ENCODE results near the gene SLC25A39. TPM values are rescaled to one million over a fixed set of nuclear protein-coding genes. Genes with fewer than 3 reads are reported as not detected.

SLC25A39 gene
- total and polyA plus RNA-seq, 2 donors (not counting 3 experiments of a cell fraction or from before 2014, with no cell fraction given), result 88.5 to 151 TPM

GRCh38 chr17:44281570-44281969, 43.1 kb downstream of the SLC25A39 start:
- dilution Hi-C loops (cut with MboI; ENCODE audit: extremely low pct_ligation_motif_present, low sequenced_read_pairs), result no loop called here
- FAIRE-seq (no peak), DNase-seq (ENCODE audit: low read depth, low spot score) (no peak)
- Histone ChIP-seq H3K4me3 (replicated peaks in 1 of 3; ENCODE audit: insufficient read depth in 1 of 3, low read depth in 1 of 3, low read length in 3 of 3) (no peak overlapping the region), H3K27ac (ENCODE audit: insufficient read depth, low read depth, low read length) (no peak overlapping the region), H3K36me3 (ENCODE audit: control insufficient read depth in 2 of 2, extremely low read depth in 1 of 2, insufficient read depth in 2 of 2, low read length in 2 of 2) (no peaks in the 10 kb centered on the region), H3K4me1 (ENCODE audit: control insufficient read depth, extremely low read depth, insufficient read depth, low read length) (peaks cover 15% of the 10 kb centered on the region), H3K9me3 (replicated peaks; ENCODE audit: control insufficient read depth, insufficient read depth, low read length) (no peaks in the 10 kb centered on the region), H3K4me2 (ENCODE audit: insufficient read depth, low read length) (no peak overlapping the region), H2AFZ (ENCODE audit: low read depth, low read length) (no peak overlapping the region), H3K9ac (replicated peaks; ENCODE audit: extremely low read depth, insufficient read depth, low read length) (no peak overlapping the region), H4K20me1 (replicated peaks; ENCODE audit: control insufficient read depth, extremely low read depth, insufficient read depth, low read length) (no peaks in the 10 kb centered on the region), H3K79me2 (ENCODE audit: control insufficient read depth, insufficient read depth, low read length) (no peaks in the 10 kb centered on the region), H3K27me3 (ENCODE audit: control insufficient read depth in 2 of 2, insufficient read depth in 2 of 2, low read length in 2 of 2) (no peaks in the 10 kb centered on the region), H3K9me1 (replicated peaks; ENCODE audit: control insufficient read depth, extremely low read depth, insufficient read depth, low read length) (no peaks in the 10 kb centered on the region)
- TF ChIP-seq POLR2A (IDR thresholded peaks at IDR 0.05; ENCODE audit: low read depth, low read length), result no peak
- TF ChIP-seq FOS (IDR thresholded peaks at IDR 0.05; ENCODE audit: borderline replicate concordance, insufficient read depth, low read length), result no peak
- TF ChIP-seq MAX (IDR thresholded peaks at IDR 0.05; ENCODE audit: insufficient read depth, insufficient read length), result no peak
- no peak for TF ChIP-seq POLR2AphosphoS5 (IDR thresholded peaks at IDR 0.05; ENCODE audit: insufficient read depth, low read depth, low read length)
- TF ChIP-seq JUN (IDR thresholded peaks at IDR 0.05; ENCODE audit: borderline replicate concordance, insufficient read depth, insufficient read length, low read depth), result no peak
- no peak for TF ChIP-seq GATA2 (IDR thresholded peaks at IDR 0.05; ENCODE audit: insufficient read depth, insufficient read length, low read depth, low read length)
- TF ChIP-seq MYC (IDR thresholded peaks at IDR 0.05; ENCODE audit: low read depth, low read length), result no peak
- no peak for TF ChIP-seq EZH2 (IDR thresholded peaks at IDR 0.05; ENCODE audit: borderline replicate concordance, low read depth, low read length, severe bottlenecking)
- TF ChIP-seq CTCF (IDR thresholded peaks at IDR 0.05; ENCODE audit: extremely low read depth in 1 of 2, insufficient read depth in 1 of 2, low read depth in 1 of 2, low read length in 2 of 2), result no peak
- ChIA-PET CTCF (interaction anchor here (0.7 to 1.4 kb wide), 3 partner anchors 18 to 82 kb away, joined by 3 read pairs; partner anchors contain the start of gene FAM171A2), POLR2A (interaction anchor here (0.5 kb wide), 1 partner anchor 82 kb away, joined by 5 read pairs; the partner anchor contains the start of gene ATXN7L3)
- BruUV-seq (replicated peaks), result no TSS peak
- intact Hi-C loops (cut with micrococcal nuclease), result no loop called here
